ENCODE results near the gene HDAC10. TPM values are rescaled to one million over a fixed set of nuclear protein-coding genes. Genes with fewer than 3 reads are reported as not detected.

Gene HDAC10
- total RNA-seq, 4 donors from 2014 or later = 41.2 to 105 (median 55.4) TPM

GRCh38 chr22:50278461-50278860 is 27.4 kb upstream of the HDAC10 start:
- H3K4me3 ChIP-seq = no peak overlapping the region
- DNase-seq (ENCODE audit: low spot score in 2 of 2) = no peak
- H3K27me3 ChIP-seq = no peaks in the 10 kb centered on the region
- H3K36me3 ChIP-seq = peaks cover 6 to 86% (median 28%) of the 10 kb centered on the region in 3 donors
- TF ChIP-seq EP300 (IDR thresholded peaks at IDR 0.05) (no peak), CTCF (IDR thresholded peaks at IDR 0.05) (no peak), POLR2A (IDR thresholded peaks at IDR 0.05) (no peak)
- no peaks in the 10 kb centered on the region for H3K9me3 ChIP-seq
- no peak overlapping the region for H3K27ac ChIP-seq
- peaks cover 0 to 33% (median 0%) of the 10 kb centered on the region in 4 donors for H3K4me1 ChIP-seq
- WGBS, 2 donors = 89 to 100% methylated on average over 1 to 9 of the region's 21 CpGs

GRCh38 chr22:50277761-50278160 is 26.7 kb upstream of the HDAC10 start:
- peaks cover 5 to 79% (median 28%) of the 10 kb centered on the region in 3 donors for H3K36me3 ChIP-seq
- H3K27ac ChIP-seq = no peak overlapping the region
- H3K4me3 ChIP-seq = no peak overlapping the region
- H3K4me1 ChIP-seq = peaks cover 0 to 31% (median 0%) of the 10 kb centered on the region in 4 donors
- no peaks in the 10 kb centered on the region for H3K9me3 ChIP-seq
- no peak for TF ChIP-seq EP300 (IDR thresholded peaks at IDR 0.05)
- TF ChIP-seq CTCF (IDR thresholded peaks at IDR 0.05) = no peak
- TF ChIP-seq POLR2A (IDR thresholded peaks at IDR 0.05) = no peak
- no peaks in the 10 kb centered on the region for H3K27me3 ChIP-seq
- DNase-seq (ENCODE audit: low spot score in 2 of 2) = no peak
- 87 to 88% methylated on average over 25 of the region's 25 CpGs for WGBS, 2 donors

GRCh38 chr22:50276143-50276542 is 25.1 kb upstream of the HDAC10 start:
- Histone ChIP-seq H3K4me3 (no peak overlapping the region), H3K9me3 (no peaks in the 10 kb centered on the region), H3K27ac (peak overlapping the region in 3 of 4 donors; percentile 3 to 55 (median 51)), H3K4me1 (peaks cover 0 to 41% (median 11%) of the 10 kb centered on the region in 4 donors), H3K36me3 (peaks cover 5 to 63% (median 17%) of the 10 kb centered on the region in 3 donors), H3K27me3 (peaks cover 0 to 4% of the 10 kb centered on the region in 2 donors)
- DNase-seq (ENCODE audit: low spot score in 2 of 2) = peak in 1 of 2 donors; percentile 22
- WGBS, 2 donors = 40 to 58% methylated on average over 22 to 24 of the region's 25 CpGs
- no peak for TF ChIP-seq POLR2A (IDR thresholded peaks at IDR 0.05)
- no peak for TF ChIP-seq EP300 (IDR thresholded peaks at IDR 0.05)
- peak in 4 of 5 experiments; percentile 32 to 68 (median 58) for TF ChIP-seq CTCF (IDR thresholded peaks at IDR 0.05)

- Histone ChIP-seq H3K9me3 (no peaks in the 10 kb centered on the region), H3K36me3 (peaks cover 2 to 56% (median 10%) of the 10 kb centered on the region in 3 donors), H3K27ac (peak overlapping the region in 3 of 4 donors; percentile 3 to 70 (median 51)), H3K4me1 (peaks cover 0 to 48% (median 17%) of the 10 kb centered on the region in 4 donors), H3K27me3 (peaks cover 0 to 7% of the 10 kb centered on the region in 2 donors), H3K4me3 (no peak overlapping the region)
- no peak for TF ChIP-seq CTCF (IDR thresholded peaks at IDR 0.05)
- TF ChIP-seq POLR2A (IDR thresholded peaks at IDR 0.05) = no peak
- no peak for TF ChIP-seq EP300 (IDR thresholded peaks at IDR 0.05)
- WGBS, 2 donors = 68 to 70% methylated on average over 27 to 37 of the region's 43 CpGs
- DNase-seq (ENCODE audit: low spot score in 2 of 2) = no peak
Measured at GRCh38 chr22:50275181-50276055, 24.4 kb upstream of the HDAC10 start.

GRCh38 chr22:50274771-50275170 is 23.7 kb upstream of the HDAC10 start:
- Histone ChIP-seq H3K27me3 (peaks cover 0 to 8% of the 10 kb centered on the region in 2 donors), H3K9me3 (no peaks in the 10 kb centered on the region), H3K4me1 (peaks cover 0 to 52% (median 21%) of the 10 kb centered on the region in 4 donors), H3K36me3 (peaks cover 0 to 49% (median 4%) of the 10 kb centered on the region in 3 donors), H3K27ac (peak overlapping the region in 2 of 4 donors; percentile 51 to 70), H3K4me3 (no peak overlapping the region)
- TF ChIP-seq POLR2A (IDR thresholded peaks at IDR 0.05) (no peak), EP300 (IDR thresholded peaks at IDR 0.05) (no peak), CTCF (IDR thresholded peaks at IDR 0.05) (no peak)
- no peak for DNase-seq (ENCODE audit: low spot score in 2 of 2)
- 31 to 55% methylated on average over 4 of the region's 7 CpGs for WGBS, 2 donors

Data from tibial nerve (tissue), 4 donors.